ENCODE data around the gene ARHGEF37.

DNA sequence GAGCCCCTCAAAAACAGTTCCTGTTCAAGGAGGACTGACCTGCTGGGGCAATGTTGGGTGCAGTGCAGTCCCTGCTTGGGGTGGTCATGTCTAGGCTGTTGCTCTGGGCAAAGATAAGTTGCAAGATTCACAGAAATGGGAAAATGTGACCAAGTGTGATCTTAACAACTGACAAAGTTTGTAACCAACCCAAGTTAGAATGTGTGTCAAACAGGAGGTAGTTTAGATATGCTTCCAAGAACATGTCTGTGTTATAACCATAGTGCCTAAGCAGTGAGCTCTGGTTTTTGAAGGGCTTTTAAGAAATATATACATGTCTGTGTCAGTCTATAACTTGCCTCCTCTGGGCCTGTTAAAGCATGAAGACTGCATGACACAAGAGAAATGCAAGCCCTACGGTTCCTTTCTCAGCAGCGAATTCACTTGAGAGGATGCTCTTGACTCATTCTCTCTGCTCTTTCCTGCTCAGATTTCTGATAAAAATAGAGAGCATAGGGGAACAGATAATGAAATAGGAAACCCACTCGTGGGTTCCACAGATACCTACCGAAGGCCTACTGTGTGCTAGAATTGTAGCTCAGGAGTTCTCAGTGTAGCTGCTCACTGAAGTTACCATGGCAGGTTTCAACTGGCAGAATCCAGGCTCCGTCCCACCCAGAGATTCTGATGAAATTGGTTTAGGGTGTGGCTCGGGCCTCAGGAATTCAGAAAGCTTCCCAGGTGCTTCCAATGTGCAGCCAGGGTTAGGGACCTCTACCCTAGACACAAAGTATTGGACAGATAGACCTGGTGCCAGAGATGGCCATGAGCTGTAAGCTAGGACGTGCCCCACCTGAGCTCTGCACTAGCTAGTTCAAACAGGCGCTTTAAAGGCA, 52.4 kb downstream of the ARHGEF37 start:
- TF ChIP-seq CTCF (IDR thresholded peaks at IDR 0.05) (no peak), POLR2A (IDR thresholded peaks at IDR 0.05) (no peak)

Measured in Peyer's patch (tissue), 4 donors.